ENCODE results near the gene E2F4. TPM values are rescaled to one million over a fixed set of nuclear protein-coding genes. Genes with fewer than 3 reads are reported as not detected.

The E2F4 gene
- total and polyA plus RNA-seq, 2 of the 13 experiments (the other 11 are each of a cell fraction or from before 2014, with no cell fraction given): 84.8 to 91.2 TPM

DNA sequence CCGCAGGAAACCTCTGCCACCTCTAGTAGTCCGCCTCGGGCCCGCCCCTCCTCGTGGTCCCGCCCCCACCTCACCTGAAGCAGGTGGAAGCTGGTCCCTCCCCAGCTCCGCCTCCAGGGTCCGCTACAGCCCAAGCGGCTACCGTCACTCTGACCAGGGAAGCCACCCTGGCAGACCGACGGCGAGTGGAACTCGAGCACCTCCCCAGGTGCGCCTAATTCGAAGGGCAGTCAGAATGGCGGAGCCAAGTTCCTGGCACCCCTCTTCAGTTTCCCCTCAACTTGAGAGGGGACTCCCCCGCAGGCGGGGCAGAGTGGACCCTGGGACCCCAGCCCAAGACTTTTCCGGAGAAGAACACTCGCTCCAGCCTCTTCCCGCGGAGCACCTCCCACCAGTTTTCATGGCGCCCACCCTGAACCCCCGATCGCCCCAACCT, 54.8 kb downstream of the E2F4 start (continued):
- TF ChIP-seq, protein P1, sequence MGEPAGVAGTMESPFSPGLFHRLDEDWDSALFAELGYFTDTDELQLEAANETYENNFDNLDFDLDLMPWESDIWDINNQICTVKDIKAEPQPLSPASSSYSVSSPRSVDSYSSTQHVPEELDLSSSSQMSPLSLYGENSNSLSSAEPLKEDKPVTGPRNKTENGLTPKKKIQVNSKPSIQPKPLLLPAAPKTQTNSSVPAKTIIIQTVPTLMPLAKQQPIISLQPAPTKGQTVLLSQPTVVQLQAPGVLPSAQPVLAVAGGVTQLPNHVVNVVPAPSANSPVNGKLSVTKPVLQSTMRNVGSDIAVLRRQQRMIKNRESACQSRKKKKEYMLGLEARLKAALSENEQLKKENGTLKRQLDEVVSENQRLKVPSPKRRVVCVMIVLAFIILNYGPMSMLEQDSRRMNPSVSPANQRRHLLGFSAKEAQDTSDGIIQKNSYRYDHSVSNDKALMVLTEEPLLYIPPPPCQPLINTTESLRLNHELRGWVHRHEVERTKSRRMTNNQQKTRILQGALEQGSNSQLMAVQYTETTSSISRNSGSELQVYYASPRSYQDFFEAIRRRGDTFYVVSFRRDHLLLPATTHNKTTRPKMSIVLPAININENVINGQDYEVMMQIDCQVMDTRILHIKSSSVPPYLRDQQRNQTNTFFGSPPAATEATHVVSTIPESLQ (CRISPR knock-in tag; conservative IDR thresholded peaks at IDR 0.05): 0 out of 2 replicates have a peak, but pooled peaks have one; percentile 26
- TF ChIP-seq ZEB1 (IDR thresholded peaks at IDR 0.05; ENCODE audit: insufficient replicate concordance, low read depth) (peak; percentile 98), RELA (CRISPR knock-in tag; IDR thresholded peaks at IDR 0.05) (no peak), NR2C2 (CRISPR knock-in tag; IDR thresholded peaks at IDR 0.05; ENCODE audit: borderline replicate concordance) (no peak; the same call in 1 of the 2 replicates), ZNF782 (CRISPR knock-in tag; IDR thresholded peaks at IDR 0.05; ENCODE audit: borderline replicate concordance) (0 out of 2 replicates have a peak, but pooled peaks have one; percentile 88), HBP1 (CRISPR knock-in tag; IDR thresholded peaks at IDR 0.05; ENCODE audit: low read depth) (no peak), ZNF350 (CRISPR knock-in tag; IDR thresholded peaks at IDR 0.05; ENCODE audit: borderline replicate concordance, low read depth) (no peak), SOX6 (IDR thresholded peaks at IDR 0.05) (no peak), SOX6 (CRISPR knock-in tag; IDR thresholded peaks at IDR 0.05) (no peak; the same call in 1 of the 2 replicates), ZBTB49 (CRISPR knock-in tag; IDR thresholded peaks at IDR 0.05; ENCODE audit: borderline replicate concordance) (no peak), ZNF343 (CRISPR knock-in tag; IDR thresholded peaks at IDR 0.05) (0 out of 2 replicates have a peak, but pooled peaks have one; percentile 25), BRF2 (CRISPR knock-in tag; IDR thresholded peaks at IDR 0.05) (no peak), ZNF30 (CRISPR knock-in tag; IDR thresholded peaks at IDR 0.05) (no peak), ZNF546 (CRISPR knock-in tag; conservative IDR thresholded peaks at IDR 0.05) (peak; percentile 2; the same call in 1 of the 2 replicates), ZSCAN9 (CRISPR knock-in tag; IDR thresholded peaks at IDR 0.05; ENCODE audit: borderline replicate concordance) (no peak), ATM (IDR thresholded peaks at IDR 0.05; ENCODE audit: borderline replicate concordance) (no peak), ATF7 (IDR thresholded peaks at IDR 0.05) (no peak), ATF7 (CRISPR knock-in tag; IDR thresholded peaks at IDR 0.05) (no peak; the same call in 1 of the 2 replicates)
- TF ChIP-seq, protein P2, sequence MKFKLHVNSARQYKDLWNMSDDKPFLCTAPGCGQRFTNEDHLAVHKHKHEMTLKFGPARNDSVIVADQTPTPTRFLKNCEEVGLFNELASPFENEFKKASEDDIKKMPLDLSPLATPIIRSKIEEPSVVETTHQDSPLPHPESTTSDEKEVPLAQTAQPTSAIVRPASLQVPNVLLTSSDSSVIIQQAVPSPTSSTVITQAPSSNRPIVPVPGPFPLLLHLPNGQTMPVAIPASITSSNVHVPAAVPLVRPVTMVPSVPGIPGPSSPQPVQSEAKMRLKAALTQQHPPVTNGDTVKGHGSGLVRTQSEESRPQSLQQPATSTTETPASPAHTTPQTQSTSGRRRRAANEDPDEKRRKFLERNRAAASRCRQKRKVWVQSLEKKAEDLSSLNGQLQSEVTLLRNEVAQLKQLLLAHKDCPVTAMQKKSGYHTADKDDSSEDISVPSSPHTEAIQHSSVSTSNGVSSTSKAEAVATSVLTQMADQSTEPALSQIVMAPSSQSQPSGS (CRISPR knock-in tag; IDR thresholded peaks at IDR 0.05): 0 out of 2 replicates have a peak, but pooled peaks have one; percentile 1
- TF ChIP-seq, protein P3, sequence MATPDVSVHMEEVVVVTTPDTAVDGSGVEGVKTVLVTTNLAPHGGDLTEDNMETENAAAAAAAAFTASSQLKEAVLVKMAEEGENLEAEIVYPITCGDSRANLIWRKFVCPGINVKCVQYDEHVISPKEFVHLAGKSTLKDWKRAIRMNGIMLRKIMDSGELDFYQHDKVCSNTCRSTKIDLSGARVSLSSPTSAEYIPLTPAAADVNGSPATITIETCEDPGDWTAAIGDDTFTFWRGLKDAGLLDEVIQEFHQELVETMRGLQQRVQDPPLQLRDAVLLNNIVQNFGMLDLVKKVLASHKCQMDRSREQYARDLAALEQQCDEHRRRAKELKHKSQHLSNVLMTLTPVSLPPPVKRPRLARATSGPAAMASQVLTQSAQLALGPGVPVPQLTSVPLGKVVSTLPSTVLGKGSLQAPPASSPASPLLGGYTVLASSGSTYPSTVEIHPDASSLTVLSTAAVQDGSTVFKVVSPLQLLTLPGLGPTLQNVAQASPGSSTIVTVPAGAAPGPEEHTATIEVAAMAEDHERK (CRISPR knock-in tag; IDR thresholded peaks at IDR 0.05; ENCODE audit: low read depth): no peak
